ENCODE measurements around the gene PDLIM7. TPM values are rescaled to one million over a fixed set of nuclear protein-coding genes. Genes with fewer than 3 reads are reported as not detected.
"Not testable (repeated sequence)": the region's sequence is repeated elsewhere in the genome, so short reads cannot be mapped to it uniquely, and the experiment has no call there.

PDLIM7 gene
- total RNA-seq (10 to 100 TPM in 1 of 2 donors, 1 to 10 TPM in 1; 6.8 to 16.2 TPM), total RNA-seq (3.2 to 3.4 reads per million in 2 donors)

GRCh38 chr5:177497292-177498012, at the start of gene PDLIM7:
TSS of gene PDLIM7 (minus strand) at chr5:177497604. CDS start at chr5:177496512, 1,092 bp downstream.
- peaks cover 29% of the 10 kb centered on the region for H3K4me1 Mint-ChIP-seq
- ATAC-seq (peak; percentile 92), DNase-seq (peak; percentile 92 to 94 (median 93))
- no peaks in the 10 kb centered on the region for H3K27me3 Mint-ChIP-seq
- peak within 1 kb of the TSS; percentile 87 for H3K4me3 Mint-ChIP-seq
- no peaks in the 10 kb centered on the region for H3K9me3 ChIP-seq (ENCODE audit: control insufficient read depth, low read length, poor library complexity, severe bottlenecking)
- peaks cover 4% of the 10 kb centered on the region for H3K36me3 Mint-ChIP-seq (ENCODE audit: low read depth)
- peak within 1 kb of the TSS; percentile 93 for H3K27ac Mint-ChIP-seq

- no peak overlapping the region for H3K4me3 Mint-ChIP-seq
- H3K27me3 Mint-ChIP-seq: no peaks in the 10 kb centered on the region
- ATAC-seq: no peak
- peaks cover 26% of the 10 kb centered on the region for H3K4me1 Mint-ChIP-seq
- no peaks in the 10 kb centered on the region for H3K9me3 ChIP-seq (ENCODE audit: control insufficient read depth, low read length, poor library complexity, severe bottlenecking)
- no peaks in the 10 kb centered on the region for H3K36me3 Mint-ChIP-seq (ENCODE audit: low read depth)
- DNase-seq: no peak
- H3K27ac Mint-ChIP-seq: peak overlapping the region; percentile 49
These were observed 48.9 kb upstream of the PDLIM7 start for GRCh38 chr5:177546258-177546741.

GRCh38 chr5:177545487-177546257, 48.3 kb upstream of the PDLIM7 start:
- H3K4me1 Mint-ChIP-seq: peaks cover 28% of the 10 kb centered on the region
- no peak for DNase-seq
- H3K4me3 Mint-ChIP-seq: no peak overlapping the region
- no peaks in the 10 kb centered on the region for H3K9me3 ChIP-seq (ENCODE audit: control insufficient read depth, low read length, poor library complexity, severe bottlenecking)
- ATAC-seq: no peak
- no peaks in the 10 kb centered on the region for H3K27me3 Mint-ChIP-seq
- H3K36me3 Mint-ChIP-seq (ENCODE audit: low read depth): no peaks in the 10 kb centered on the region
- peak overlapping the region; percentile 49 for H3K27ac Mint-ChIP-seq

GRCh38 chr5:177542816-177543465, 45.5 kb upstream of the PDLIM7 start:
- DNase-seq (no peak), ATAC-seq (no peak)
- peaks cover 25% of the 10 kb centered on the region for H3K4me1 Mint-ChIP-seq
- H3K27ac Mint-ChIP-seq: peak overlapping the region; percentile 84
- H3K9me3 ChIP-seq (ENCODE audit: control insufficient read depth, low read length, poor library complexity, severe bottlenecking): no peaks in the 10 kb centered on the region
- no peak overlapping the region for H3K4me3 Mint-ChIP-seq
- no peaks in the 10 kb centered on the region for H3K36me3 Mint-ChIP-seq (ENCODE audit: low read depth)
- no peaks in the 10 kb centered on the region for H3K27me3 Mint-ChIP-seq

GRCh38 chr5:177540438-177540837, 43.0 kb upstream of the PDLIM7 start:
- no peak for DNase-seq
- no peaks in the 10 kb centered on the region for H3K36me3 Mint-ChIP-seq (ENCODE audit: low read depth)

GRCh38 chr5:177539411-177539810, 42.0 kb upstream of the PDLIM7 start:
- Mint-ChIP-seq H3K27me3 (no peaks in the 10 kb centered on the region), H3K4me1 (peaks cover 18% of the 10 kb centered on the region), H3K27ac (no peak overlapping the region), H3K4me3 (no peak overlapping the region), H3K36me3 (ENCODE audit: low read depth) (no peaks in the 10 kb centered on the region)
- DNase-seq (no peak), ATAC-seq (no peak)
- no peaks in the 10 kb centered on the region for H3K9me3 ChIP-seq (ENCODE audit: control insufficient read depth, low read length, poor library complexity, severe bottlenecking)

More at GRCh38 chr5:177540438-177540837, 43.0 kb upstream of the PDLIM7 start:
- no peak overlapping the region for H3K4me3 Mint-ChIP-seq
- H3K27ac Mint-ChIP-seq: peak overlapping the region; percentile 14
- peaks cover 18% of the 10 kb centered on the region for H3K4me1 Mint-ChIP-seq
- H3K9me3 ChIP-seq (ENCODE audit: control insufficient read depth, low read length, poor library complexity, severe bottlenecking): no peaks in the 10 kb centered on the region
- H3K27me3 Mint-ChIP-seq: no peaks in the 10 kb centered on the region
- ATAC-seq: no peak

- Mint-ChIP-seq H3K27ac (no peak overlapping the region), H3K36me3 (ENCODE audit: low read depth) (no peaks in the 10 kb centered on the region)
- no peak for ATAC-seq
These were observed 41.5 kb upstream of the PDLIM7 start for GRCh38 chr5:177538876-177539275.

GRCh38 chr5:177537389-177538361, 40.3 kb upstream of the PDLIM7 start:
- ATAC-seq (no peak), DNase-seq (no peak)
- H3K27me3 Mint-ChIP-seq: no peaks in the 10 kb centered on the region
- H3K9me3 ChIP-seq (ENCODE audit: control insufficient read depth, low read length, poor library complexity, severe bottlenecking): no peaks in the 10 kb centered on the region
- no peaks in the 10 kb centered on the region for H3K36me3 Mint-ChIP-seq (ENCODE audit: low read depth)
- no peak overlapping the region for H3K4me3 Mint-ChIP-seq
- no peak overlapping the region for H3K27ac Mint-ChIP-seq
- peaks cover 16% of the 10 kb centered on the region for H3K4me1 Mint-ChIP-seq

More at GRCh38 chr5:177538876-177539275, 41.5 kb upstream of the PDLIM7 start:
- no peaks in the 10 kb centered on the region for H3K9me3 ChIP-seq (ENCODE audit: control insufficient read depth, low read length, poor library complexity, severe bottlenecking)
- no peaks in the 10 kb centered on the region for H3K27me3 Mint-ChIP-seq
- no peak for DNase-seq
- H3K4me1 Mint-ChIP-seq: peaks cover 18% of the 10 kb centered on the region
- no peak overlapping the region for H3K4me3 Mint-ChIP-seq

- H3K4me3 Mint-ChIP-seq: no peak overlapping the region
- ATAC-seq (no peak), DNase-seq (no peak)
- peaks cover 3% of the 10 kb centered on the region for H3K36me3 Mint-ChIP-seq (ENCODE audit: low read depth)
- H3K4me1 Mint-ChIP-seq: peaks cover 10% of the 10 kb centered on the region
- H3K9me3 ChIP-seq (ENCODE audit: control insufficient read depth, low read length, poor library complexity, severe bottlenecking): no peaks in the 10 kb centered on the region
- no peaks in the 10 kb centered on the region for H3K27me3 Mint-ChIP-seq
- no peak overlapping the region for H3K27ac Mint-ChIP-seq
These were observed 39.0 kb upstream of the PDLIM7 start for GRCh38 chr5:177536386-177536785.

- Mint-ChIP-seq H3K27me3 (no peaks in the 10 kb centered on the region), H3K27ac (peak overlapping the region; percentile 16), H3K4me3 (no peak overlapping the region), H3K36me3 (ENCODE audit: low read depth) (peaks cover 8% of the 10 kb centered on the region), H3K4me1 (peaks cover 13% of the 10 kb centered on the region)
- DNase-seq (no peak), ATAC-seq (no peak)
- no peaks in the 10 kb centered on the region for H3K9me3 ChIP-seq (ENCODE audit: control insufficient read depth, low read length, poor library complexity, severe bottlenecking)
These were observed 37.7 kb upstream of the PDLIM7 start for GRCh38 chr5:177535125-177535524.

- not testable (repeated sequence) for H3K27ac Mint-ChIP-seq; H3K9me3 ChIP-seq (ENCODE audit: control insufficient read depth, low read length, poor library complexity, severe bottlenecking); ATAC-seq; H3K27me3 Mint-ChIP-seq; H3K36me3 Mint-ChIP-seq (ENCODE audit: low read depth); DNase-seq
- Mint-ChIP-seq H3K4me1 (peaks cover 14% of the 10 kb centered on the region), H3K4me3 (peak overlapping the region; percentile 12)
These were observed 37.0 kb upstream of the PDLIM7 start for GRCh38 chr5:177534433-177534832.

- no peak for ATAC-seq
These were observed 34.0 kb upstream of the PDLIM7 start for GRCh38 chr5:177531209-177531940.

More at GRCh38 chr5:177531209-177531940, 34.0 kb upstream of the PDLIM7 start:
- no peak for DNase-seq
- H3K27ac Mint-ChIP-seq: peak overlapping the region; percentile 11
- no peaks in the 10 kb centered on the region for H3K9me3 ChIP-seq (ENCODE audit: control insufficient read depth, low read length, poor library complexity, severe bottlenecking)
- peaks cover 10% of the 10 kb centered on the region for H3K36me3 Mint-ChIP-seq (ENCODE audit: low read depth)
- peaks cover 11% of the 10 kb centered on the region for H3K4me1 Mint-ChIP-seq
- no peaks in the 10 kb centered on the region for H3K27me3 Mint-ChIP-seq
- no peak overlapping the region for H3K4me3 Mint-ChIP-seq

All from T-helper 17 cell (primary cell).